ENCODE data around the gene AKAP10. TPM values are rescaled to one million over a fixed set of nuclear protein-coding genes. Genes with fewer than 3 reads are reported as not detected.
A peak's percentile ranks its signal among the peaks of the same experiment; 100 is the strongest.

The AKAP10 gene
- total RNA-seq, 3 donors from 2014 or later (not counting 1 experiment from before 2014, with no cell fraction given) = 46.2 to 60.9 (median 48.6) TPM

DNA sequence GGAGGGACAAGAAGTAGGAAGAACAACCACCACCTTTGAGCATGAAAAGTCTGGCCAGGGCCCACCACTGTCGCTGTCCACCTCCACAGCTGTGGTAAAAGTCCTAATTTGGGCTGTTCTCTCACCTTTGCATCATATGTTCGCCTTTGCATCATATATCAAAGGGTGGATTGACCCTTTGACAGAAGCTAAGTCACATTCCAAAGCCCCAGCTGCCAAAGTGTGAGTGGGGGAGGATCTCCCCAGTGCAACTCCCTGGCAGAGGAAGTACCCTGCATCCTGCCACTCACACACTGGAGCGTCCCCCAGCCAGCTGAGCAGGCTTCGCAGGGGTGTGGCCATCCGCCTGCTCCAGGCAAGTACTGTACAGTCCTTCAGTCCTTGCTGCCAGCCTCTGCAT is 18.9 kb upstream of the AKAP10 start:
- TF ChIP-seq, protein P1, sequence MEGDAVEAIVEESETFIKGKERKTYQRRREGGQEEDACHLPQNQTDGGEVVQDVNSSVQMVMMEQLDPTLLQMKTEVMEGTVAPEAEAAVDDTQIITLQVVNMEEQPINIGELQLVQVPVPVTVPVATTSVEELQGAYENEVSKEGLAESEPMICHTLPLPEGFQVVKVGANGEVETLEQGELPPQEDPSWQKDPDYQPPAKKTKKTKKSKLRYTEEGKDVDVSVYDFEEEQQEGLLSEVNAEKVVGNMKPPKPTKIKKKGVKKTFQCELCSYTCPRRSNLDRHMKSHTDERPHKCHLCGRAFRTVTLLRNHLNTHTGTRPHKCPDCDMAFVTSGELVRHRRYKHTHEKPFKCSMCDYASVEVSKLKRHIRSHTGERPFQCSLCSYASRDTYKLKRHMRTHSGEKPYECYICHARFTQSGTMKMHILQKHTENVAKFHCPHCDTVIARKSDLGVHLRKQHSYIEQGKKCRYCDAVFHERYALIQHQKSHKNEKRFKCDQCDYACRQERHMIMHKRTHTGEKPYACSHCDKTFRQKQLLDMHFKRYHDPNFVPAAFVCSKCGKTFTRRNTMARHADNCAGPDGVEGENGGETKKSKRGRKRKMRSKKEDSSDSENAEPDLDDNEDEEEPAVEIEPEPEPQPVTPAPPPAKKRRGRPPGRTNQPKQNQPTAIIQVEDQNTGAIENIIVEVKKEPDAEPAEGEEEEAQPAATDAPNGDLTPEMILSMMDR (IDR thresholded peaks at IDR 0.05) = no peak
- H3K4me3 ChIP-seq (ENCODE audit: low read length) = no peak overlapping the region
- no peak overlapping the region for H3K4me3 Mint-ChIP-seq
- intact Hi-C loops (cut with micrococcal nuclease) = no loop called here
- no peaks in the 10 kb centered on the region for H3K36me3 ChIP-seq (ENCODE audit: control insufficient read depth, insufficient read depth, low read length)
- ATAC-seq (no peak), DNase-seq (no peak)
- H3K27me3 ChIP-seq (ENCODE audit: control insufficient read depth, insufficient read depth, low read length) = no peaks in the 10 kb centered on the region
- H3K27ac Mint-ChIP-seq = no peak overlapping the region
- H3K4me1 Mint-ChIP-seq = no peaks in the 10 kb centered on the region
- peaks cover 7 to 21% of the 10 kb centered on the region in 2 donors for H3K27me3 Mint-ChIP-seq (ENCODE audit: low read depth in 2 of 2)
- no peaks in the 10 kb centered on the region for H3K36me3 Mint-ChIP-seq
- H3K27ac ChIP-seq (ENCODE audit: low read length) = no peak overlapping the region
- H3K9me3 Mint-ChIP-seq = no peaks in the 10 kb centered on the region
- peaks cover 5% of the 10 kb centered on the region for H3K4me1 ChIP-seq (ENCODE audit: control insufficient read depth, insufficient read depth, low read length)
- 22% methylated on average over 5 of the region's 5 CpGs for WGBS (ENCODE audit: insufficient coverage)
- H3K9me3 ChIP-seq (ENCODE audit: control insufficient read depth, insufficient read depth, low read length) = no peaks in the 10 kb centered on the region

DNA sequence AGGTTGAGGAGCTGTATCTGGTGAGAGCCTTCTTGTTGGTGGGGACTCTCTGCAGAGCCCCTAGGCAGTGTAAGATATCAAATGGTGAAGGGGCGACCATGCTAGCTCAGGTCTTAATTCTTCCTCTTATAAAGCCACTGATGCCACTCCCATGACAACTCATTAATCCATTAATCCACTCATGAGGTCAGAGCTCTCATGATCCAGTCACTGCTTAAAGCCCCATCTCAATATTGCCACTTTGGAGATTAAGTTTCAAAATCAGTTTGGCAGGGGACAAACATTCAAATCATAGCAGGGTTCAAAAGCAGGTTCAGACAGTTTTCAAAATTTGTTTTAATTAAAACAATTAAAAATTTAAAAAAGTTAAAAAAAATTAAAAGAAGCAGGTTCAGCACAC is 18.5 kb upstream of the AKAP10 start:
- Mint-ChIP-seq H3K4me1 (no peaks in the 10 kb centered on the region), H3K27me3 (ENCODE audit: low read depth in 2 of 2) (peaks cover 7 to 21% of the 10 kb centered on the region in 2 donors), H3K9me3 (no peaks in the 10 kb centered on the region), H3K36me3 (no peaks in the 10 kb centered on the region), H3K27ac (no peak overlapping the region), H3K4me3 (no peak overlapping the region)
- no peak for DNase-seq
- Histone ChIP-seq H3K4me3 (ENCODE audit: low read length) (no peak overlapping the region), H3K4me1 (ENCODE audit: control insufficient read depth, insufficient read depth, low read length) (peaks cover 5% of the 10 kb centered on the region), H3K9me3 (ENCODE audit: control insufficient read depth, insufficient read depth, low read length) (no peaks in the 10 kb centered on the region), H3K27me3 (ENCODE audit: control insufficient read depth, insufficient read depth, low read length) (no peaks in the 10 kb centered on the region), H3K27ac (ENCODE audit: low read length) (no peak overlapping the region), H3K36me3 (ENCODE audit: control insufficient read depth, insufficient read depth, low read length) (no peaks in the 10 kb centered on the region)
- TF ChIP-seq, protein P1 (IDR thresholded peaks at IDR 0.05) = no peak
- intact Hi-C loops (cut with micrococcal nuclease) = no loop called here
- ATAC-seq = no peak
- 89% methylated on average over 1 of the region's 1 CpG for WGBS (ENCODE audit: insufficient coverage)

DNA sequence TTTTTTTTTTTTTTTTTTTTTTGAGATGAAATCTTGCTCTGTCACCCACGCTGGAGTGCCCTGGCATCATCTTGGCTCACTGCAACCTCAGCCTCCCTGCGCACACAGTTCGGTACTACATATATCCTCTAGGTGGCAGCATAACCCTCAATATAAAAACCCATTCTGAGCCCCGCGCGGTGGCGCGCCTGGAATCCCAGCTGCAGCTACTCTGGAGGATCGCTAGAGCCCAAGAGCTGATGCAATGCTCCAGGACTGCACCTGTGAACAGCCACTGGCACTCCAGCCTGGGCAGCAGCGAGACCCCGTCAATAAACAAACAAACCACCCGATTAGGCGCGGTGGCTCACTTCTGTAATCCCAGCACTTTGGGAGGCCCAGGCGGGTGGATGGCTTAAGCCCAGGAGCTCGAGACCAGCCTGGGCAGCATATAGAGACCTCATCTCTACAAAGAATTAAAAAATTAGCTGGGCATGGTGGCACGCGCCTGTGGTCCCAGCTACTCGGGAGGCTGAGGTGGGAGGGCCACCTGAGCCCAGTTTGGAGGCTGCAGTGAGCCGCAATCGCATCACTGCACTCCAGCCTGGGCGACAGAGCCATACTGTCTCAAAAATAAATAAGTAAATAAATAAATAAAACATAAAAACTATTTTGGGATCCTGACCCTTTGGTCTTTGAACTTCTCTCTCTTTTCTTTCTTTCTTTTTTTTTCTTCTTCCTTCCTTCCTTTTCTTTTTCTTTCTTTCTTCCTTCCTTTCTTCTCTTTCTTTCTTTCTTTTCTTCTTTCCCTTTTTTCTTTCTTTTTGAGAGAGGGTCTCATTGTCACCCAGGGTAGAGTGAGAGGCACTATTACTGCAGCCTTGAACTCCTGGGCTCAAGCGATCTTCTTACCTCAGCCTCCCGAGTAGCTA is 15.4 kb upstream of the AKAP10 start:
- no peaks in the 10 kb centered on the region for H3K36me3 ChIP-seq (ENCODE audit: control insufficient read depth, insufficient read depth, low read length)
- Mint-ChIP-seq H3K27me3 (ENCODE audit: low read depth in 2 of 2) (peaks cover 14 to 16% of the 10 kb centered on the region in 2 donors), H3K4me3 (no peak overlapping the region), H3K36me3 (no peaks in the 10 kb centered on the region), H3K27ac (no peak overlapping the region), H3K4me1 (no peaks in the 10 kb centered on the region), H3K9me3 (no peaks in the 10 kb centered on the region)
- ATAC-seq = peak; percentile 96 to 100 (median 99)
- no peak overlapping the region for H3K27ac ChIP-seq (ENCODE audit: low read length)
- TF ChIP-seq, protein P1 (IDR thresholded peaks at IDR 0.05) = peak; percentile 81
- intact Hi-C loops (cut with micrococcal nuclease) = loop anchor here (1.0 to 2.0 kb wide), 2 partner anchors 123 to 328 kb away; no protein-coding TSS in a partner anchor
- H3K9me3 ChIP-seq (ENCODE audit: control insufficient read depth, insufficient read depth, low read length) = no peaks in the 10 kb centered on the region
- H3K4me1 ChIP-seq (ENCODE audit: control insufficient read depth, insufficient read depth, low read length) = peaks cover 5% of the 10 kb centered on the region
- peak; percentile 63 to 89 for DNase-seq
- H3K4me3 ChIP-seq (ENCODE audit: low read length) = no peak overlapping the region
- 22% methylated on average over 20 of the region's 24 CpGs for WGBS (ENCODE audit: insufficient coverage)
- no peaks in the 10 kb centered on the region for H3K27me3 ChIP-seq (ENCODE audit: control insufficient read depth, insufficient read depth, low read length)
